ENCODE results near the gene FRMPD3.

Gene FRMPD3

DNA sequence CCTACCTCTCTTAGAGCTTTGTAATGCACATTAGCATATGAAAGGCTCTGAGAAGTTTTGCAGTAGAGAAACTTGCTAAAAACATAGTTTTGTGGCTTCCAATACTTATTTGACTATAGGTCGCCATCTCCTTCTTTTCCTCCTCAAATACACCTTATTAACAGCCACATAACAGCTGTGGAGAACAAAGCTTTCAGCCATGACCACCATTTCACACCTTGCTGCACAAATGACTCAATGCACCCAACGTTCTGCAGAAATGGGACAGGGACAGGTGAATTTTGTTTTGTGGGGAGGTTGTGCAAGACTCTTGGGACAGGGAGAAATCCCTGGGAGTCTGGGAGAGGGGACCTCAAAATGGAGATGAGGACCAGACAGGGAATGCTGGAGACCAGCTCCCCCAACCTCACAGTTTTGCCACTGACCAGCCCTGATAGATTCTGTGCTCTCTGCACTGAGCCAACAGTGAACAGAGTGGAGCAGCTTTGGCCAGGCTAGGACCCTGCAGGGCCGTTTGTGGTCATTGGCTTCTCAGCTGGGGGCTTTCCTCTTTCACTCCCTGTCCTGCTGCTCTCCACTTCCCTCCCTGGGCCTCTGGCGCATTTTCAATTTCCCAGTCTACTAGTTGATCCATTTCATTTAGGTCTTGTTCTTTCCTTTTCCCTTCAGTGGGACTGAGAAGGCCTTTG, 16.6 kb downstream of the FRMPD3 start:
- Histone ChIP-seq H3K36me3 (ENCODE audit: control insufficient read depth in 2 of 2, insufficient read depth in 1 of 2, low read length in 2 of 2) (no peaks in the 10 kb centered on the region), H3K27ac (ENCODE audit: extremely low read depth, low read depth, low read length) (no peak overlapping the region), H3K4me1 (ENCODE audit: control insufficient read depth, insufficient read depth, low read length) (no peaks in the 10 kb centered on the region), H3K4me3 (ENCODE audit: low read depth, low read length) (no peak overlapping the region), H3K9me3 (ENCODE audit: control insufficient read depth, insufficient read depth, low read depth, low read length) (no peaks in the 10 kb centered on the region)
- TF ChIP-seq ZNF600 (tag by site-specific recombination; IDR thresholded peaks at IDR 0.05) (no peak), ZNF596 (tag by site-specific recombination; IDR thresholded peaks at IDR 0.05) (no peak), ZFP69B (tag by site-specific recombination; IDR thresholded peaks at IDR 0.05) (no peak), ZNF133 (tag by site-specific recombination; IDR thresholded peaks at IDR 0.05) (no peak), ZBTB1 (tag by site-specific recombination; IDR thresholded peaks at IDR 0.05) (no peak)
- TF ChIP-seq, protein P1, sequence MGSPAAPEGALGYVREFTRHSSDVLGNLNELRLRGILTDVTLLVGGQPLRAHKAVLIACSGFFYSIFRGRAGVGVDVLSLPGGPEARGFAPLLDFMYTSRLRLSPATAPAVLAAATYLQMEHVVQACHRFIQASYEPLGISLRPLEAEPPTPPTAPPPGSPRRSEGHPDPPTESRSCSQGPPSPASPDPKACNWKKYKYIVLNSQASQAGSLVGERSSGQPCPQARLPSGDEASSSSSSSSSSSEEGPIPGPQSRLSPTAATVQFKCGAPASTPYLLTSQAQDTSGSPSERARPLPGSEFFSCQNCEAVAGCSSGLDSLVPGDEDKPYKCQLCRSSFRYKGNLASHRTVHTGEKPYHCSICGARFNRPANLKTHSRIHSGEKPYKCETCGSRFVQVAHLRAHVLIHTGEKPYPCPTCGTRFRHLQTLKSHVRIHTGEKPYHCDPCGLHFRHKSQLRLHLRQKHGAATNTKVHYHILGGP (tag by site-specific recombination; IDR thresholded peaks at IDR 0.05): no peak
- POLR2A ChIA-PET: no interaction called here
- CTCF ChIA-PET: interaction anchor here (0.6 kb wide), 2 partner anchors 12 kb away, joined by 3 to 4 read pairs; no protein-coding TSS in a partner anchor

GRCh38 chrX:107467271-107467670, 17.8 kb downstream of the FRMPD3 start:
- ChIA-PET POLR2A (no interaction called here), CTCF (no interaction called here)
- Histone ChIP-seq H3K4me3 (ENCODE audit: low read depth, low read length) (no peak overlapping the region), H3K36me3 (ENCODE audit: control insufficient read depth in 2 of 2, insufficient read depth in 1 of 2, low read length in 2 of 2) (no peaks in the 10 kb centered on the region), H3K27ac (ENCODE audit: extremely low read depth, low read depth, low read length) (no peak overlapping the region), H3K9me3 (ENCODE audit: control insufficient read depth, insufficient read depth, low read depth, low read length) (no peaks in the 10 kb centered on the region), H3K4me1 (ENCODE audit: control insufficient read depth, insufficient read depth, low read length) (no peaks in the 10 kb centered on the region)
- TF ChIP-seq ATF2 (tag by site-specific recombination; IDR thresholded peaks at IDR 0.05; ENCODE audit: low read depth) (no peak), PRDM6 (tag by site-specific recombination; IDR thresholded peaks at IDR 0.05) (no peak), ZNF626 (tag by site-specific recombination; IDR thresholded peaks at IDR 0.05) (no peak), ZBTB11 (tag by site-specific recombination; conservative IDR thresholded peaks at IDR 0.05; ENCODE audit: low read depth) (no peak), ZNF221 (tag by site-specific recombination; IDR thresholded peaks at IDR 0.05; ENCODE audit: borderline replicate concordance) (no peak), INSM2 (tag by site-specific recombination; IDR thresholded peaks at IDR 0.05) (no peak)
- TF ChIP-seq, protein P2, sequence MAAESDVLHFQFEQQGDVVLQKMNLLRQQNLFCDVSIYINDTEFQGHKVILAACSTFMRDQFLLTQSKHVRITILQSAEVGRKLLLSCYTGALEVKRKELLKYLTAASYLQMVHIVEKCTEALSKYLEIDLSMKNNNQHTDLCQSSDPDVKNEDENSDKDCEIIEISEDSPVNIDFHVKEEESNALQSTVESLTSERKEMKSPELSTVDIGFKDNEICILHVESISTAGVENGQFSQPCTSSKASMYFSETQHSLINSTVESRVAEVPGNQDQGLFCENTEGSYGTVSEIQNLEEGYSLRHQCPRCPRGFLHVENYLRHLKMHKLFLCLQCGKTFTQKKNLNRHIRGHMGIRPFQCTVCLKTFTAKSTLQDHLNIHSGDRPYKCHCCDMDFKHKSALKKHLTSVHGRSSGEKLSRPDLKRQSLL (tag by site-specific recombination; IDR thresholded peaks at IDR 0.05): no peak
